ENCODE data around the gene KCNQ1OT1. TPM values are rescaled to one million over a fixed set of nuclear protein-coding genes. Genes with fewer than 3 reads are reported as not detected.

Gene KCNQ1OT1
- total RNA-seq, 4 donors from 2014 or later, result 6.3 to 8.0 (median 7.7) TPM

DNA sequence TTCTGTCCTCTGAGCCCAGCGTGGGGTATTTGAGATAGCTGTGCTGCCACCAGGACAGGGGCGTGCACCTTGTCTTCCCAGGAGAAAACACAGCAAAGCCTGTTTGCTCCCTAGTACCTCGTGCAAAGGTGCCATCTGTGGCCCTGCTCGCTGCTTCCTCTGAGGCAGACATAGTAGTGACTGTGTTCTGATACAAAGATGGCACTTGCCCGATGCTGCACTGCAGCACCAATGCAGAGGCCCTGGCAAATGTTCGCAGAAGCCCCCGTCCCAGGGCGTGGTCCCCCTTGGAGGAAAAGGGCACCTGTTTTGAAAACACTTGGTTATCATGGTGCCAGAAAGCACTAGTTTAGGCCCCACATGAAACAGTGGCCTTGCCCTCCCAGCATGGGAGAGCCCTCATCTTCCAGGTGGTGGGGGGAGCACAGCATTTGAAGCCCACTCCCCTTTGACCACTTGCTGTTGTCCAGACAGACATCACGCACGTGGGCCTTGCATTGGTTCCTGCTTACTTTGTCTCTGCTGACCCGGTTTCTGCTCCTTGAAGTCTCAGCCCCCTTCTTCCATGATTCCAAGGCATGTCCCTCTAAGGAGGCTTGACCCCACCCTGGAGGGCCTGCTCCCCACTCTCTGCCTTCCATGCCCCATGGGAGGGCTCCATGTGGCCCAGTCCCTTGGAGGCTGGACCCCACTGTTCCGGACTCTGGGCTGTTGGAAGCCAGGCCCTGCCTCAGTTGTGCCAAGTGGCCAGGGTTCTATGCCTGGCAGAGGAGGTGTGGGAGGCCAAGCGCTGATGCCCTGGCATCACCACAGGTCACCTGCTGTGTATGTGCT, 109.4 kb downstream of the KCNQ1OT1 start:
- Histone ChIP-seq H3K36me3 (peaks cover 0 to 13% (median 0%) of the 10 kb centered on the region in 3 donors), H3K27me3 (no peaks in the 10 kb centered on the region), H3K27ac (no peak overlapping the region), H3K4me3 (no peak overlapping the region), H3K4me1 (peaks cover 0 to 7% (median 0%) of the 10 kb centered on the region in 4 donors), H3K9me3 (peaks cover 0 to 5% (median 0%) of the 10 kb centered on the region in 4 donors)
- no peak for DNase-seq (ENCODE audit: low spot score in 2 of 2)
- TF ChIP-seq POLR2A (IDR thresholded peaks at IDR 0.05) (no peak), EP300 (IDR thresholded peaks at IDR 0.05) (no peak)
- TF ChIP-seq, protein P1, sequence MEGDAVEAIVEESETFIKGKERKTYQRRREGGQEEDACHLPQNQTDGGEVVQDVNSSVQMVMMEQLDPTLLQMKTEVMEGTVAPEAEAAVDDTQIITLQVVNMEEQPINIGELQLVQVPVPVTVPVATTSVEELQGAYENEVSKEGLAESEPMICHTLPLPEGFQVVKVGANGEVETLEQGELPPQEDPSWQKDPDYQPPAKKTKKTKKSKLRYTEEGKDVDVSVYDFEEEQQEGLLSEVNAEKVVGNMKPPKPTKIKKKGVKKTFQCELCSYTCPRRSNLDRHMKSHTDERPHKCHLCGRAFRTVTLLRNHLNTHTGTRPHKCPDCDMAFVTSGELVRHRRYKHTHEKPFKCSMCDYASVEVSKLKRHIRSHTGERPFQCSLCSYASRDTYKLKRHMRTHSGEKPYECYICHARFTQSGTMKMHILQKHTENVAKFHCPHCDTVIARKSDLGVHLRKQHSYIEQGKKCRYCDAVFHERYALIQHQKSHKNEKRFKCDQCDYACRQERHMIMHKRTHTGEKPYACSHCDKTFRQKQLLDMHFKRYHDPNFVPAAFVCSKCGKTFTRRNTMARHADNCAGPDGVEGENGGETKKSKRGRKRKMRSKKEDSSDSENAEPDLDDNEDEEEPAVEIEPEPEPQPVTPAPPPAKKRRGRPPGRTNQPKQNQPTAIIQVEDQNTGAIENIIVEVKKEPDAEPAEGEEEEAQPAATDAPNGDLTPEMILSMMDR (IDR thresholded peaks at IDR 0.05), result no peak
- 89 to 98% methylated on average over 9 to 13 of the region's 13 CpGs for WGBS, 2 donors

DNA sequence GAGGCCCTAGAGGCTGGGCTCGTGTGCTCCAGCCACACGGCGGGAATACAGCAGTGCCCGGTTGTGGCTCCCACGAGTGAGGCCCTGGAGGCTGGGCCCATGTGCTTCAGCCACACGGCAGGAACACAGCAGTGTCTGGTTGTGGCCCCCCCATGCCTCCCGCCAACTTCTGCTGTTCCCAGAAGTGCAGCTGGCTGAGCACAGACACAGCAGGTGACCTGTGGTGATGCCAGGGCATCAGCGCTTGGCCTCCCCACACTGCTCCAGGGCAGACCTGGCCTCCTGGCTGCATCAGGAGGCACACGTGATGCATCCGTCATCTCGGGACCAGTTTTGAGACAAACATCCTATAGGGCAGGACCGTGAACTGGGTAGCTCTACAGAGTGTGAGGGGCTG, 110.3 kb downstream of the KCNQ1OT1 start:
- no peak overlapping the region for H3K4me3 ChIP-seq
- 89 to 93% methylated on average over 7 to 12 of the region's 12 CpGs for WGBS, 2 donors
- TF ChIP-seq EP300 (IDR thresholded peaks at IDR 0.05) (no peak), POLR2A (IDR thresholded peaks at IDR 0.05) (no peak)
- TF ChIP-seq, protein P1 (IDR thresholded peaks at IDR 0.05), result no peak
- H3K4me1 ChIP-seq, result peaks cover 0 to 7% (median 0%) of the 10 kb centered on the region in 4 donors
- no peak overlapping the region for H3K27ac ChIP-seq
- peaks cover 0 to 13% (median 0%) of the 10 kb centered on the region in 3 donors for H3K36me3 ChIP-seq
- H3K27me3 ChIP-seq, result no peaks in the 10 kb centered on the region
- DNase-seq (ENCODE audit: low spot score in 2 of 2), result no peak
- H3K9me3 ChIP-seq, result peaks cover 0 to 5% (median 0%) of the 10 kb centered on the region in 4 donors

DNA sequence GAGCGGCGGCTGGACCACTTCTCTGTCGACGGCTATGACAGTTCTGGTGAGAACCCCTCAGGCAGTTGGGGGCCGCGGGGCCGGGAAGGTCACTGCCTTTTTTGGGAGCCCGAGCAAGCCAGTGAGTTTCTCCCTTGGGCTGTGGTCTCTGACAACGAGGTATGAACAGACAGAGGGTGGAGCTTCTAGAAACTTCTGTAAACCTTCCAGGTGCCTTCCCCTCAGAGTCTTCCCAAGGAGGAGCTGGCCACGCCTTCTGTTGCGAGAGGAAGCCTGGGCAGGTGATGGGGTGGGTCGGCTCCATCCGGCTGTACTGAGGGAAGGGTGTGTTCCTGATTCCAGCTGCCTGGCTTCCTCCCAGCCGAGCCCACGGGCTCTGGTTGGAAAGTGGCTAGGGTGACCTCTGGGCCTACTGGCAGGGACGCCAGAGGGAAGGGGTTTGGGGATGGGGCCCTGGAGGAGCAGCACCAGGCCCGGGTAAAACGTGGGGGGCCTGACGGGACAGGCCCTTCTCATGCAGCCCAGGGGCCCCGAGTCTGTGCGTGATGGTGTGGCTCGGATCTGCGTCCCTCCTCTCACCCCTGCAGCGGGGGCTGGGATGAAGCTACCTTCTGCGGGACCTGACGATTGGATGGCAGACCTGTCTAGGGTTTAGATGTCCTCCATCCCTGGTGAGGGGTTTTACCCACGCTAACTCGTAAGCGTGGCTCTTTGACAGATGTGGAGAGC, 110.8 kb downstream of the KCNQ1OT1 start:
- Histone ChIP-seq H3K4me1 (peaks cover 0 to 7% (median 0%) of the 10 kb centered on the region in 4 donors), H3K27ac (no peak overlapping the region), H3K27me3 (no peaks in the 10 kb centered on the region), H3K36me3 (peaks cover 0 to 13% (median 0%) of the 10 kb centered on the region in 3 donors), H3K9me3 (peaks cover 0 to 5% (median 0%) of the 10 kb centered on the region in 4 donors), H3K4me3 (no peak overlapping the region)
- WGBS, 2 donors, result 82 to 85% methylated on average over 26 to 27 of the region's 29 CpGs
- DNase-seq (ENCODE audit: low spot score in 2 of 2), result peak in 1 of 2 donors; percentile 2
- no peak for TF ChIP-seq POLR2A (IDR thresholded peaks at IDR 0.05)
- TF ChIP-seq EP300 (IDR thresholded peaks at IDR 0.05), result no peak
- TF ChIP-seq, protein P1 (IDR thresholded peaks at IDR 0.05), result no peak

DNA sequence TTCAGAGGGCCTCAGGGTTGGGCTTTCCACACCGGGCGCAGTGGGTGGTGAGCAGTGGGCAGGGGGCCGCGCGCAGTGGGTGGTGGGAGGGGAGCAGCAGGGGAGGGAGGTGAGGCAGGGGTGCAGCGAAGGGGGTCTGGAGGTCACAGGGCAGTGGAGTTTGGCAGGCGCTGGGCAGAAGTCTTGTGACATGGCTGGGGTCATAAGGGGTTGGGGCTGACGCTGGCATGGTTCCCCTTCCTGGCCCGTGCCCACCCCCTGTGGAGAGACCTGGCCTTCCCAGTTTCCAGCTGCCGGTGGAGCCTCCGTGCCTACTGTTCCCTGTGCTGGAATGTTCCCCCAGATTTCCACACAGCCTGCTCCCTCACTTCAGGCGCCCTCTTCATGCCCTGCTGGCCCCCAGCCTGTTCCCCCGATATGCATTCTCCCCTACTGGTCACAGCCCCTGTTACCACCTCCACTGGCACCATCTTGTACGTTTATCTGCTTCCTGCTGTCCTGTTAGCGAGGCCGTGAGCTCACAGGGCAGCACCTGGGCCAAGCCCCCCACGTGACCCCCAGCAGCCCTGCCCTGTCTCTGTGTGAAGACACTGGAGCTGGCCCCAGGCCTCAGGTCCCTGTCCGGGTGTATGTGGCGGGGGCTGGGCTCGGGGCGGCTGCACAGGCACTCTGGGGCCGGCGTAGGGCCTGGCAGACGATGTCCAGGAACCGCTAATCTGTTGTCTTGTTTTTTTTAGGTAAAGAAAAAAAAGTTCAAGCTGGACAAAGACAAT, 111.6 kb downstream of the KCNQ1OT1 start:
- H3K4me1 ChIP-seq, result peaks cover 0 to 7% (median 0%) of the 10 kb centered on the region in 4 donors
- peaks cover 0 to 13% (median 0%) of the 10 kb centered on the region in 3 donors for H3K36me3 ChIP-seq
- H3K9me3 ChIP-seq, result no peaks in the 10 kb centered on the region
- H3K27me3 ChIP-seq, result no peaks in the 10 kb centered on the region
- WGBS, 2 donors, result 80 to 81% methylated on average over 21 to 25 of the region's 25 CpGs
- no peak overlapping the region for H3K27ac ChIP-seq
- TF ChIP-seq, protein P1 (IDR thresholded peaks at IDR 0.05), result no peak
- TF ChIP-seq EP300 (IDR thresholded peaks at IDR 0.05) (no peak), POLR2A (IDR thresholded peaks at IDR 0.05) (no peak)
- no peak overlapping the region for H3K4me3 ChIP-seq
- DNase-seq (ENCODE audit: low spot score in 2 of 2), result no peak
